Measurements from ENCODE around the gene PGBD1. TPM values are rescaled to one million over a fixed set of nuclear protein-coding genes. Genes with fewer than 3 reads are reported as not detected.
"Not testable (repeated sequence)": the region's sequence is repeated elsewhere in the genome, so short reads cannot be mapped to it uniquely, and the experiment has no call there.

PGBD1 gene
- polyA plus RNA-seq, 4 donors = 9.4 to 11.8 (median 9.9) TPM

GRCh38 chr6:28267695-28268059 lies 13.7 kb upstream of the PGBD1 start:
- DNase-seq (ENCODE audit: low read depth in 4 of 4, low spot score in 3 of 4) = no peak

- no peak for DNase-seq (ENCODE audit: low read depth in 4 of 4, low spot score in 3 of 4)
These were observed 11.9 kb upstream of the PGBD1 start for GRCh38 chr6:28269492-28269891.

GRCh38 chr6:28274888-28275287 lies 6.5 kb upstream of the PGBD1 start:
- no peak for DNase-seq (ENCODE audit: low read depth in 4 of 4, low spot score in 3 of 4)

GRCh38 chr6:28277746-28278145 lies 3.6 kb upstream of the PGBD1 start:
- no peak for DNase-seq (ENCODE audit: low read depth in 4 of 4, low spot score in 3 of 4)

GRCh38 chr6:28280595-28281287 lies 631 bp upstream of the PGBD1 start:
- no peak for DNase-seq (ENCODE audit: low read depth in 4 of 4, low spot score in 3 of 4)

- DNase-seq (ENCODE audit: low read depth in 4 of 4, low spot score in 3 of 4) = no peak
These were observed 1.6 kb downstream of the PGBD1 start for GRCh38 chr6:28282926-28283325.

- DNase-seq (ENCODE audit: low read depth in 4 of 4, low spot score in 3 of 4) = no peak
These were observed 10.2 kb downstream of the PGBD1 start for GRCh38 chr6:28291573-28291972.

- DNase-seq (ENCODE audit: low read depth in 4 of 4, low spot score in 3 of 4) = no peak
These were observed 14.0 kb downstream of the PGBD1 start for GRCh38 chr6:28295326-28295725.

GRCh38 chr6:28296520-28297060 lies 15.2 kb downstream of the PGBD1 start:
- no peak for DNase-seq (ENCODE audit: low read depth in 4 of 4, low spot score in 3 of 4)

- no peak for DNase-seq (ENCODE audit: low read depth in 4 of 4, low spot score in 3 of 4)
These were observed 22.2 kb downstream of the PGBD1 start for GRCh38 chr6:28303570-28303969.

GRCh38 chr6:28306363-28306762 lies 25.0 kb downstream of the PGBD1 start:
- not testable (repeated sequence) for DNase-seq (ENCODE audit: low read depth in 4 of 4, low spot score in 3 of 4)

- no peak for DNase-seq (ENCODE audit: low read depth in 4 of 4, low spot score in 3 of 4)
These were observed 29.9 kb downstream of the PGBD1 start for GRCh38 chr6:28311139-28311823.

- DNase-seq (ENCODE audit: low read depth in 4 of 4, low spot score in 3 of 4) = no peak
These were observed 31.6 kb downstream of the PGBD1 start for GRCh38 chr6:28312939-28313338.

GRCh38 chr6:28315628-28316027 lies 34.3 kb downstream of the PGBD1 start:
- no peak for DNase-seq (ENCODE audit: low read depth in 4 of 4, low spot score in 3 of 4)

GRCh38 chr6:28317866-28318265 lies 36.5 kb downstream of the PGBD1 start:
- not testable (repeated sequence) for DNase-seq (ENCODE audit: low read depth in 4 of 4, low spot score in 3 of 4)

- no peak for DNase-seq (ENCODE audit: low read depth in 4 of 4, low spot score in 3 of 4)
These were observed 41.3 kb downstream of the PGBD1 start for GRCh38 chr6:28322661-28323060.

GRCh38 chr6:28323813-28324424 lies 42.5 kb downstream of the PGBD1 start:
- DNase-seq (ENCODE audit: low read depth in 4 of 4, low spot score in 3 of 4) = no peak

- no peak for DNase-seq (ENCODE audit: low read depth in 4 of 4, low spot score in 3 of 4)
These were observed 45.1 kb downstream of the PGBD1 start for GRCh38 chr6:28326371-28326948.

GRCh38 chr6:28330041-28330440 lies 48.7 kb downstream of the PGBD1 start:
- no peak for DNase-seq (ENCODE audit: low read depth in 4 of 4, low spot score in 3 of 4)

GRCh38 chr6:28333047-28333446 lies 51.7 kb downstream of the PGBD1 start:
- no peak for DNase-seq (ENCODE audit: low read depth in 4 of 4, low spot score in 3 of 4)

GRCh38 chr6:28333599-28334018 lies 52.2 kb downstream of the PGBD1 start:
- DNase-seq (ENCODE audit: low read depth in 4 of 4, low spot score in 3 of 4) = no peak

Measured in right renal pelvis (tissue), 4 donors.